NOMO-1 (cell line): ENCODE measurements around the gene B3GNT9.

ENCODE experiments used
- DNase-seq, 2 experiments: peaks; one replicate each; lab custom pipeline; 2025; ENCODE audit not compliant: unreplicated experiment in 2 of 2; lab: John Stamatoyannopoulos, UW

The B3GNT9 gene, protein sequence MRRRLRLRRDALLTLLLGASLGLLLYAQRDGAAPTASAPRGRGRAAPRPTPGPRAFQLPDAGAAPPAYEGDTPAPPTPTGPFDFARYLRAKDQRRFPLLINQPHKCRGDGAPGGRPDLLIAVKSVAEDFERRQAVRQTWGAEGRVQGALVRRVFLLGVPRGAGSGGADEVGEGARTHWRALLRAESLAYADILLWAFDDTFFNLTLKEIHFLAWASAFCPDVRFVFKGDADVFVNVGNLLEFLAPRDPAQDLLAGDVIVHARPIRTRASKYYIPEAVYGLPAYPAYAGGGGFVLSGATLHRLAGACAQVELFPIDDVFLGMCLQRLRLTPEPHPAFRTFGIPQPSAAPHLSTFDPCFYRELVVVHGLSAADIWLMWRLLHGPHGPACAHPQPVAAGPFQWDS

DNA sequence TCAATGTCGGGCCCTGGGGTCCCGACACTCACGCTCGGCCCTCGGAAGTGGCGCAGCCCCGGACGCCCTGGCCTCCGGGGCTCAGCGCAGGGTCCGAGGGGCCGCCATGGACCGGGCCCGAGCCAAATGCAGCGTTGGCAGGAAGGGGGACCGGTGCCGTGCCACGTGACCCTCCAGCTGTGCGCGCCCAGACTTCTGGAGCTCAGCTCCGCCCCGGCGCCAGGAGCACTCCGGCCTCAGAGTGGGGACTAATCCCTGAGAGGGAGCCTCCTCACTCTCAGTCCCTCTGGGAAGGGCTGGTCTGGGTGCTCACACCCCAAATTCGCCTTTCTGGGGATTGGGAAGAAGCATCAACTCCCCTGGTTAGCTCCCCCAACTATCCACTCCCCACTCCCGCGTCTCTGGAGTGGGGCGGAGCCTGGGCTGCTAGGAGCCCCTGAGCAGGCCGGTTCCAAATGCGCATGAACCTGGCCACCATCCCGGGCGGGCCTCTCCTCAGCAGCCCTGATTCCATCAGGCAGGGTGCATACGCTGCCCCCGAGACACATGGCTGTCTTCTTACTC is at the start of gene B3GNT9:
B3GNT9 (minus strand) TSS at position 166 of the 564 bp plus-strand sequence. CDS start 513 bp downstream, outside the sequence.
- DNase-seq, result no peak

DNA sequence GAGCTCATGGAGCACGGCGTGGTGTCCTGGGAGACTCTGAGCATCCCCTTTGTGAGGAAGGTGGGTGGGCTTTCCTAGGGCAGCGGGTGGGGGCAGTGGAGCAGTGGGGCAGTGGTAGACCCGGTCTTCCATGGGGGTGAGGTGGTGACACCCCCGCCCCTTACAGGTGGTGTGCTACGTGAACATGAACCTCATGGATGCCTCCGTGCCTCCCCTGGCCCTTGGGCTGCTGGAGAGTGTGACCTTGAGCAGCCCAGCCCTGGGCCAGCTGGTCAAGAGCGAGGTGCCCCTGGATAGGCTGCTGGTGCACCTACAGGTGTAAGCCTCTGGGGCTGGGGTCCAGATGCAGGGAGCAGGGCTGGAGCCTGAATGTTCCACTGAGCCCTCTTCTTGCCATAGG is 49.7 kb upstream of the B3GNT9 start:
- no peak for DNase-seq

DNA sequence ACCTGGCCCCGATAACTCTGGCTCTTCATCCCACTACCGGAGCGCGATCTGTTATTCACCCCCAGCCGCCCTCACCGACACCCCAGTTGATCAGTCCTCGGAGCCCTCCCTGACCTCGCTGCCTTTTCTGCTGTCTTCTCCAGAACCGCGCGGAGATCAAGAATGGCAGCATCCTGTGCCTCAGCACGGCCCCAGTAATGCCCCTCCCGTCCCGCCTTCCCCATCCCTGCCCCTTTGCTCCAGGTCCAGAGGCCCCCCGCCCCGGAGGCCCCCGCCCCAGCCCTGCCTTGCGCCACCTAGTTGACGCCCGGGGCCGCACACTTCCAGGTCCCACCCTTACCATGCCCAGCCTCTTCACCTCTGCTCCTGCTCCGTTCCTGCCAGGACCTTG is 49.0 kb upstream of the B3GNT9 start:
- no peak for DNase-seq

DNA sequence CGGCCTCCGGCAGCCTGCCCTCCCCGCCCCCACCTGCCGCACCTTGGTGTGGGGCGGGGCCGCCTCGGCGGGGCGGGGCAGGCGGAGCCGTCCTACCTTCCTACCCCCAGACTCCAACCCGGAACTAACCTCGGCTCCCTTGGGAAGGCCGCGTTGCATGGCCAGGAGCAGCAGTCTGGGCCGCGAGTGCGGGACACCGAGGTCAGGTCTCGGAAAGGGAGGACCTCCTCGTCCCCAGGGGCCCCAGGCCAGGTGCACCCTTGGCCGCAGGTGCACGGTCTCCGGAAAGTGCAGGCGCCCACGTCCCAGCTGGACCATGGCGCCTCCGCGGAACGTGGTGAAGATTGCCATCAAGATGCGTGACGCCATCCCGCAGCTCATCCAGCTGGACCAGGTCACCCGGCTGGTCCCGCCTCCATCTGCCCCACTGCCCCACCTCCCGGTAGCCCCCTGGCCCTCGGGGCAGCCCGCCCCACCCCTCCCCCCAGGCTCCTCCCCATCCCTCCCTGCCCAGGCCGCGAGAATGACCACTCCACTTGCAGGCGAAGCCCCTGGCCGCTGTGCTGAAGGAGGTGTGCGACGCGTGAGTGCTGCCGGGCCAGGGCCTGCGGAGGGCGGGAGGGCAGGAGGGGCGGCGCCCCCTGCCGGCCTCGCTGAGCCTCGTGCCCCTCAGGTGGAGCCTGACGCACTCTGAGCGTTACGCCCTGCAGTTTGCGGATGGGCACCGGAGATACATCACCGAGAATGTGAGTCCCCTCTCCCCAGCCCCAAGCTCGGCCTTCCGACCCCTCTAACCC is 48.4 kb upstream of the B3GNT9 start, which contains the start of gene ELMO3:
ELMO3 (plus strand) TSS at position 121 of the 797 bp plus-strand sequence; CDS start at position 317, 196 bp downstream.
- DNase-seq, result no peak

DNA sequence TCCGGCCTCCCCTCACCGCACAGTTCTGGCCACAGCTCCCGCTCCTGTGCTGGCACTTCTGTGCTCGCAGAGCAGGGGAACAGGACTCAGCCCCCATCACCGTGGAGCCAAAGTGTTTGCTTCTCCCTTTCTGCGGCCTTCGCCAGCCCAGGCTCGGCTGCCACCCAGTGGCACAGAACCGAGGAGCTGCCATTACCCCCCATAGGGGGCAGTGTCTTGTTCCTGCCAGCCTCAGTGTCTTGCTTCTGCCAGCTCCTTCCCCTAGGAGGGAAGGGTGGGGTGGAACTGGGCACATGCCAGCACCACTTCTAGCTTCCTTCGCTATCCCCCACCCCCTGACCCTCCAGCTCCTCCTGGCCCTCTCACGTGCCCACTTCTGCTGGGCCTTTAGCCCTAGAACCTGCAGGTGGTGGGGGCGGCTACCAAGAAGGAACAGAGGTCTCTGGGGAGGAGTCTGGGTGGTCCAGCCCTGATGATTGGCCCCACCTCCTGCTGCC is 47.5 kb upstream of the B3GNT9 start:
- no peak for DNase-seq

DNA sequence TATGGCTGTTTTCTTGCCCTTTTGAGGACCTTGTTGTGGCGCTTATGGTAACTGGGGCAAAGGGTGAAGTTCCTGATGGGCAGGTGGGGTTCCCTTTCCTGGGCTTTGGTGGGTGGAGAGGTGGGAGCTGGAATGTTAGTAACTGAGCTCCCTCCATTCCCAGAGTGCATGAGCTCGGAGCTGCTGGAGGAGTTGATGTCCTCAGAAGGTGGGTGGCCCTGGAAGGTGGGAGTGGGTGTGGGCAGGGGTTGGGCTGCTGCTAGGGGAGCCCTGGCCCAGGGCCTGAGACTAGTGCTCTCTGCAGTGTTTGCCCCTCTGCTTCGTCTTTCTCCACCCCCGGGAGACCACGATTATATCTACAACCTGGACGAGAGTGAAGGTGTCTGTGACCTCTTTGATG is 46.9 kb upstream of the B3GNT9 start:
- DNase-seq, result no peak

DNA sequence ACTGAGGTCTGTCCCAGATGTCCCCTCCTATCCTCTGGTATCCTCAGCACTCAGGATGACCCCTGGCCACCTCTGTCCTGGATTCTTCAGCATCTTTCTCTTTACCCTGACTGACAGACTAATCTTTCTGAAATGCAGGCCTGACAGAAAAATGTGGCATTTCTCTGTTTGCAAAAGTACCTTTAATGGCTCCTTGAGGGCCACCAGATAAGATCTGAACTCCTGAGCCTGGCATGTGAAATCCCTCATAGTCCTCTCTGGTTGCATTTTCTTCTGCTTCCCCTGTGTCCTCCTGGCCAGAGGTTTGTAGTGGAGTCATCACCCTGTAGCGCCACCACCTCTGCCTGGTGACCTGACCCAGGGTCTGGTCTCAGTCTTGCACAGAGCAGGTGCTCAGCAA is 46.1 kb upstream of the B3GNT9 start:
- DNase-seq, result no peak

DNA sequence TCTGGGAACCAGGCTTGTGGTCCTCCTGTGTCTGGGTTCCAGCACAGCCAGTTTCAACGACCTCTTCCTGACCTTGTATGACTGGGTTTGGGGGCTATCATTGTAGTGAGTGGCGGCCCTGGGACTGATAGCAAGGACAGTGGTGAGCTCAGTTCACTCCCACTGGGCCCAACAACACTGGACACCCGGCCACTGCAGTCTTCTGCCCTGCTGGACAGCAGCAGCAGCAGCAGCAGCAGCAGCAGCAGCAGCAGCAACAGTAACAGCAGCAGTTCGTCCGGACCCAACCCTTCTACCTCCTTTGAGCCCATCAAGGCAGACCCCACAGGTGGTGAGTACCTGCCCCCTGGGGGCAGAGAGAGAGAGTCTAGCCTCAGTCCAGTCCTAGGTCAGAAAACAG is 44.9 kb upstream of the B3GNT9 start:
- DNase-seq, result no peak

DNA sequence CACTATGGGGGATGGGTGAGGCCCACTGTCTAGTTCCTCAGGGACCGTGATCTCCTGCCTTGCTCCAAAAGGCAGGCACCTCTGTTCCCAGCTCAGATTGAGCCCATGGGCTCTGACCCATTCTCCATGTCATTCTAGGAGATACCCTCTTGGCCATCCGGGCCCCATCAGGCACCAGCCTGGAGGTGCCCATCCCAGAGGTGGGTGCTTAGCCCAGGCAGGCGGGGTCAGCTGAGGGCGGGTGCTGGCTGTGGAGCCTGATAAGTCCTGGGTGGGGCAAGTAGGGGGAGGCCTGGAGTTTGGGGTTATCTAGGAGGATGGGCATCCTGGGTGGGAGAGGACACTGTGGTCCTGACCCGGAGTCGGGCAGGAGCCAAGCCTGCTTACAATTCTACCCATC is 43.5 kb upstream of the B3GNT9 start:
- DNase-seq, result no peak

DNA sequence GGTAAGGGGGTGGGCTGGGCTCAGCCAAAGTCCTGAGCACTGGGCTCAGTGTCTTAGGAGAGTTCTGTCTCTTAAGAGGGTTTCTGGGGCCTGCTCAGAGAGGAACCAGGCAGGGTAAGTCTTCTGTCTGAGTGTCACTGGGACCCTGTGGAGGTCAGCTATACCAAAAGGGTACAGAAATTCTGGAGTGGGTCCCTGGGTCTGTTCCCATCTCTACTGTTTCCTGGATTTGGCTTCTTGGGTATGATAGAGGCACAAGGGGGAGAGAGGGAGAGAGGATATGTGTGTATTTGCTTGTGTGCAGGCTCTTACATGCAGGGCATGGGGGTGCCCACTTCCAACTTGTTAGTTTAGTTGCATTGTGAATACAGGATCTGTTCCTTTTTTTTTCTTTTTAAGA is 42.7 kb upstream of the B3GNT9 start:
- DNase-seq, result no peak

DNA sequence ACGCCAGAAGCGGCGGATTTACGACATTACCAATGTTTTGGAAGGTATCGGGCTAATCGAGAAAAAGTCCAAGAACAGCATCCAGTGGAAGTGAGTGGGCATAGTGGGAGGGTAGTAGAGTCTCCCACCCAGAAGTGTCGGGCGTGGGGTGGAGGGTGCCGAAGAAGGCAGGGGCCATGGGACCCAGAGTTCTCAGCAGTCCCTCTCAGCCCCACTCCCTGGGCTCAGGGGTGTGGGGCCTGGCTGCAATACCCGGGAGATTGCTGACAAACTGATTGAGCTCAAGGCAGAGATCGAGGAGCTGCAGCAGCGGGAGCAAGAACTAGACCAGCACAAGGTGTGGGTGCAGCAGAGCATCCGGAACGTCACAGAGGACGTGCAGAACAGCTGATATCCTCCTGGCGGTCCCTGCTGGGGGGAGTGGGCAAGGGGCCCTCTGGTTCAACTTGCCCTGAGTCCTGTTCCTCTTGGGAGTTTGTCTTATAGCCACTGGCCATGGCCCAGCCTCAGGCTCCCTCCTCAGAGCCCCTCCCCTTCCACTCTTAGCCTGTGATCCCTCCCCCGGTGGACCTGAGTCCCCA is 42.1 kb upstream of the B3GNT9 start:
- no peak for DNase-seq

DNA sequence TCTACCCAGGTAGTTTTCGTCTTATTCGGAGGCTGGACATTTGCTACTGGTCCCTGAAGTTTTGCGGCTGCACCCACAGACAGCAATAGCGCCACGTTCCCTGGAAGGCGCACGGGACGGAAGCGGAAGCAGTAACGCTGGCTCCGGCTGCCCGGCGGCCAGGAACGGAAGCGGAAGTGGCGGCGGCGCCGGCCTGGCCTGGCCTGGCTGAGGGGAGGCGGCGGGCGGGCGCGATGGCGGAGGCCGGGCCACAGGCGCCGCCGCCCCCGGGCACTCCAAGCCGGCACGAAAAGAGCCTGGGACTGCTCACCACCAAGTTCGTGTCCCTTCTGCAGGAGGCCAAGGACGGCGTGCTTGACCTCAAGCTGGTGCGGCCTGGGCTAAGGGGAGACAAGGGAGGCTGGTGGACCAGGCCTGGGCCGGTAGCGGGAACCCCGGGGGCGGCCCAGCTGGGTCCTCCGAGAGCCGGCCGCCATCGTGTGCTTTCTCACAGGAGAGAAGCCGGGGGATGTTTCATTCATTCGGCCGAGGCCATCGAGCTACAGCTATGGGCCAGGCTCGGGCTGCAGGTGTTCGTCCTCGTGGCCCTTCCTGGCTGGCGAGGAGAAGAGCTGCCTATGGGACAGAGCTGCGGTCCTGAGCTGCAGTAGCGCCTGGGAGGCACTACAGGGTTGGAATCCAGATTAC is 41.3 kb upstream of the B3GNT9 start, which contains the start of gene E2F4:
E2F4 (plus strand) TSS at position 161 of the 687 bp plus-strand sequence; CDS start at position 234, 73 bp downstream.
- peak; percentile 91 to 95 for DNase-seq

DNA sequence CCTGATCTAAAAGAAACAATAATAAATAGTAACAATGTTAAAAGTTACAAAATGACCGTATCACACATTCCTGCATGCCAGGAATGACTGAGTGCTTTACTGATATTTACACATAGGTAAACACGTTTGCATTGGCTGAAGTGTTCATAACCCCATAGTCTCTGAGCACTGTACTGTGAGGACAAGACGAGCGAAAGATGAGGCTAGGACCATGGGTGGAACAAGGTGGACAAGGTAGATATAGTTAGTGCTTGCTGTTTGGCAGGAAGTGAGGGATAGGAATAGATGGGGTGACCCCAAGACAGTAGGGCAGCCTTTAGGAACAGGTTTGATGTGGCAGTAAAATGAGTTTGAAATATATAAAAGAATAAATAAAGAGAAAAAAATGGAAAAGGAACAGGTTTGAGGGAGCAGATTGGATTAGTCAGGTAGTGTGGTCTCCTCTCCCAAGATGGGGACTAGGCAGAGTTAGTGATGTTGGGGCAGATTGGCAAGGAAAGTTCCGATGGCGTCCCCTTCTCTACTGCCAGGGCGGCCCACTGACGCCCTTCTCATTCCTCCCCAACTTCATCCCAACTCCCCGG is 40.7 kb upstream of the B3GNT9 start:
- no peak for DNase-seq

DNA sequence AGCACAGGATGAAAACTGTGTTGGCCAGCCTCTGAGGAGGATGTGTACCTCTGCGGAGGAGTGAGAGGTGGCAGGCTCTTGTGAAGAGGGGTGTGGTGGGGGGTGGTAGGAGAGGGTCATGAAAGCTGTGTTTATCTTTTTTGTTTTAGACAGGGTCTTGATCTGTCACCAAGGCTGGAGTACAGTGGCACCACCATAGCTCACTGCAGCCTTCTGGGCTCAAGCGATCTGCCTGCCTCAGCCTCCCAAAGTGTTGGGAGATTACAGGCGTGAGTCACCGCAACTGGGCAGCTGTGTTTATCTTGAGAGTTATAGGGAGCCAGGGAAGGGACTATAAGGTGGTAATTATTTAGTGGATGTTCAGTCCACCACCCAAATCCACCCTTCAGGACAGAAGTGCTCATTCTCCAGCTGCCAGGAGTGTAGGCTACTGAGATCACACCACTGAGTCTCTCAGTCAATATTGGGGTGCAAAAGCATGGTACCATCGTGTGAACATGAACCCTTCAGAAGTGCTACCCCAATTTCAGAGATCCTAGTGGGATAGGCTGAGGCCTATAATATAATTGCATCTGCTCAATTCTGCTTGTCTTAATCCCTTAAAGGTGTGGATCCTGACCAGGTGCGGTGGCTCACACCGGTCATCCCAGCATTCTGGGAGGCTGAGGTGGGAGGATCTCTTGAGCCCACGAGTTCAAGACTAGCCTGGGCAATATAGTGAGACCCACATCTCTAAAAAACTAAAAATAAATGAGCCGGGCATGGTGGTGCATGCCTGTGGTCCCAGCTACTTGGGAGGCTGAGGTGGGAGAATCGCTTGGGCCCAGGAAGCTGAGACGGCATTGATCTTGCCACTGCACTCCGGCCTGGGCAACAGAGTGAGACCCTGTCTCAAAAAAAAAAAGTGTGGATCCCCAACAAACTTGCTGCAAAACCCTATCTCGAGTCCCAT is 39.9 kb upstream of the B3GNT9 start:
- DNase-seq, result no peak

DNA sequence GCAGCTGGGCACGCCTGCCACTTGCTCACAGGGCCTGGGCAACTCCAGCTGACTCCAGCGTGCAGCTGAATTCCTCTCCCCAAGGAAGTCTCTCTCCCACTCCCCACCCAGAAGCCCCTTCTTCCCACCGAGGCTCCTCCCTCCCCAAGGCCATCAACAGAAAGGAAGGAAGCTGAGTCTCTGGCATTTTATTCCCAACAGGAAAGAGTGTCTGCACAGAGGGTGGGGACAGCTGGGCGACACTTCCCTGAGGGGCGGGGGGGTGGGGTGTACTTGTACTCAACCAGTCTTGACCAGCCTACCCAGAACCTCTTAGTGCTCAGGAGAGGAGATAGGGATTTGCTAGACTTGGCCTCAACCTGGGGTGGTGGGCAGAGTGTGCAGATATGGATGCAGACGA is 39.2 kb upstream of the B3GNT9 start, which contains the start of gene EXOC3L1:
EXOC3L1 (minus strand) TSS at position 96 of the 400 bp plus-strand sequence. CDS start 460 bp downstream, outside the sequence.
- no peak for DNase-seq

DNA sequence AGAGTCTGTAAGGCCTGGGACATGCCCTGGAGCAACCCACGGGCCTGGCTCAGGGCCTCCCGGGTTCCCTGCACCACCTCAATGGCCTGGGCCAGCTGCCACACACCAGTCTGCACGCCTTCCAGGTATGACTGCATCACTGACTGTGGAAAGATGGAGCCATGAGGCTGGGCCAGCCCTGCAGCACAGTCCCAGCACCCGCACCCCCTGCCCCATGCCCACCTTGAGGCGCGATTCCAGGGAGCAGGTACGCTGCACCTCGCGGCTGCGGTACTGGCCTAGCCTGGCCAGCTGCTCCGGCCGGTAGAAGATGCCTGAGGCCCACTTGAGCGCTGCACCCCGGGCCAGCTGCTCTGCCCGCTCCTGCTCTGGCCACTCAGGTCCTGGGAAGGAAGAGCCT is 38.0 kb upstream of the B3GNT9 start:
- no peak for DNase-seq

DNA sequence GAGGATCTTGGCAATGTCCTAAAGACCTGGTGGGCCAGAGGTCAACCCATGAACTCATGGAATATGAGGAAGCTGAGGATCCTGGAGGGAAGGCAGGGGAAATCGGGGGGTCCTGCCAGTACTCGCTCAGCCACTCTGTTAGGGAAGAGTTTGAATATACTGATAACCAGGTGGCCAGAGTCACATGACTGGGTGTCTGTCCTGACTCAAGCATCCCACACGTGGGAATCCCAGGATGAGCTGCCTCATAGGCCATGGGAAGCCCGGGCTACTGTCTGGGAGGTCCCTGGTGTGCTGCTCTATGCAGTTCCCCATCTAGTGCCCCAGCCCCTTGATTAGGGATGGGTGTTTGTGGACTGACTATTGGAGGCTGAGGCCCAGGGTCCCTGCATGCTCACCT is 37.5 kb upstream of the B3GNT9 start:
- no peak for DNase-seq

DNA sequence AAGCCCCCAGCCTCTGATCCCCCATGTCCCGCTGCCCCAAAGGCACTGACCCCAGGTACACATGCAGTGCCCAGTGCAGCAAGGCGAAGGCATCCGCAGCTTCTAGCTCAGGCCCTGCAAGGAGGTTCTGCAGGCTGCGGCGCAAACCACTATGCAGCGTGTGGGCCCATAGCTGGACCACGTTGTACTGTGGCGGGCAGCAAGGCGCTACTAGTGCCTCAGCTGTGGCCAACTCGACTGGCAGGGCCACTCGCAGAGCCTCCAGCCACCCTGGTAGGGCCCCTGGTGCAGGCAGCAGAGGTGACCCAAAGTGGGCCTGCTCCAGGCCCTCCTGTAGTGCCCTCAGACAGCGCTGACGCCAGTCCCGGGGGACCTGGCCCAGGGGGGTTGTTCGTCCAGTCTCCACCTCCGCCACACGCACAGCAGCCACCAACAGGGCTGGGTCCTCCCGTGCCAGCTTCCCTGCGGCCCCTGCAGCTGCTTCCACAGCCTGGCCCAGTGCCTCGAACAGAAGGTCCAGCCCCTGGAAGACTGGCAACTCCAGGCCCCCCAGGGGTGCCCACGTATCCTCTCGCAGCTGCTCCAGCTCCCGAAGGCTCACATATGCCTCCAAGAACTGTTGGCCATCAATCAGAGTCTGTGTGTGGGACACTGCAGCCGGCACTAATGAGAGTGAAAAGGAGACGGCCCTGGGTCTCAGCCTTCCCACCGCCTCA is 36.5 kb upstream of the B3GNT9 start:
- no peak for DNase-seq
